RWPE2 (cell line): ENCODE results near the gene ANKRD42.

Experiments
- ATAC-seq: fragments of 200-7000 bp; cut with Tn5 transposase; 3 replicates; pipeline ENCODE4 v1.9.1; 2021; ENCODE audit warnings: low read depth
- DNase-seq: peaks from one replicate; pipeline ENCODE4 v3.0.0-alpha.2; 2020; ENCODE audit warnings: low spot score
- H3K27ac ChIP-seq: fragments of 450-650 bp; 2 replicates; pipeline ENCODE4 v1.5.1; 2017; ENCODE audit warnings: mild to moderate bottlenecking; ENCODE audit not compliant: poor library complexity, severe bottlenecking
- H3K27me3 ChIP-seq: fragments of 250-450 bp; sonication (Bioruptor Pico); 2 replicates; pipeline ENCODE4 v1.5.1; 2021; ENCODE audit warnings: mild to moderate bottlenecking, moderate library complexity; ENCODE audit not compliant: insufficient read depth, poor library complexity, severe bottlenecking
- H3K36me3 ChIP-seq: fragments of 250-450 bp; sonication (Bioruptor Pico); 2 replicates; pipeline ENCODE4 v1.5.1; 2020; ENCODE audit warnings: low read depth, mild to moderate bottlenecking, moderate library complexity
- H3K4me1 ChIP-seq: fragments of 250-450 bp; sonication (Bioruptor Pico); 2 replicates; pipeline ENCODE4 v1.5.1; 2021; ENCODE audit warnings: mild to moderate bottlenecking, moderate library complexity; ENCODE audit not compliant: insufficient read depth, poor library complexity, severe bottlenecking
- H3K4me3 ChIP-seq: fragments of 250-450 bp; sonication (Bioruptor Pico); 2 replicates; pipeline ENCODE4 v1.5.1; 2021; ENCODE audit warnings: mild to moderate bottlenecking, moderate library complexity; ENCODE audit not compliant: severe bottlenecking
- H3K9me3 ChIP-seq: fragments of 250-450 bp; sonication (Bioruptor Pico); 2 replicates; pipeline ENCODE4 v1.5.1; 2021; ENCODE audit warnings: mild to moderate bottlenecking, moderate library complexity; ENCODE audit not compliant: severe bottlenecking
- TF ChIP-seq, protein P1 (sequence below): fragments of 450-650 bp; IDR thresholded peaks from one replicate; pipeline ENCODE4 v1.5.1; 2017; ENCODE audit warnings: mild to moderate bottlenecking, moderate library complexity; ENCODE audit not compliant: poor library complexity, severe bottlenecking

The ANKRD42 gene

DNA sequence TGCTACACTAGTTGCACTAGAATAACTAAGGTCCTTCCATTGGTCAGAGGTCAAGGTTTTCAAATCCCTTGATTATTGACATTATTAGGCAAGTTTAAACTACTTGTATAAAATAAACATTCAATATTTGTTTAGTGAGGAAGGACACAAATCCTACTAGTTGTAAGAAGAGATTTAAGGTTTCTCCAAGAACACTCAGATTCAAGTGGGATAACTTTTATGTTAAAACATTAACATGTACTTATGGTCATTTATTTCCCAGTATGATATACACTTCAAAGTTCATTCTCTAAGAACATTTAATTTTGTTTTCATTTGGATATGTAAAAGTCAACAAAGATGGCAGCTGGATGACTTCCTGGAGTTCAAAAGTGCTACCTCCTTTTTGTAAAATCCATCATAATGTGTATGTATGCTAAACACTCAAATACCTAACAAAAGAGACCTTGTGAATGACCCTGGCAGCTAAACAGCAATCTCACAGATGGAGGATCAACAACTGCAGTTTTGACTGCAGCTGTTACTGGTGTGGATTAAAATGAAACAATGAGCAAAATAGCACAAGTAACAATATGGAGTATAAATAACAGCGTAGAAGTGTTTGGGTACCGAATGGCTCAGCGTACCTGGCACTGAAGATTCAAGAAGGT, 91.1 kb downstream of the ANKRD42 start:
- H3K4me1 ChIP-seq: peaks cover 10% of the 10 kb centered on the region
- ATAC-seq: no peak
- no peaks in the 10 kb centered on the region for H3K27me3 ChIP-seq
- peak overlapping the region; percentile 73 for H3K27ac ChIP-seq
- H3K9me3 ChIP-seq: no peaks in the 10 kb centered on the region
- DNase-seq: no peak
- H3K36me3 ChIP-seq: peaks cover 16% of the 10 kb centered on the region
- peak overlapping the region; percentile 64 for H3K4me3 ChIP-seq
- TF ChIP-seq, protein P1, sequence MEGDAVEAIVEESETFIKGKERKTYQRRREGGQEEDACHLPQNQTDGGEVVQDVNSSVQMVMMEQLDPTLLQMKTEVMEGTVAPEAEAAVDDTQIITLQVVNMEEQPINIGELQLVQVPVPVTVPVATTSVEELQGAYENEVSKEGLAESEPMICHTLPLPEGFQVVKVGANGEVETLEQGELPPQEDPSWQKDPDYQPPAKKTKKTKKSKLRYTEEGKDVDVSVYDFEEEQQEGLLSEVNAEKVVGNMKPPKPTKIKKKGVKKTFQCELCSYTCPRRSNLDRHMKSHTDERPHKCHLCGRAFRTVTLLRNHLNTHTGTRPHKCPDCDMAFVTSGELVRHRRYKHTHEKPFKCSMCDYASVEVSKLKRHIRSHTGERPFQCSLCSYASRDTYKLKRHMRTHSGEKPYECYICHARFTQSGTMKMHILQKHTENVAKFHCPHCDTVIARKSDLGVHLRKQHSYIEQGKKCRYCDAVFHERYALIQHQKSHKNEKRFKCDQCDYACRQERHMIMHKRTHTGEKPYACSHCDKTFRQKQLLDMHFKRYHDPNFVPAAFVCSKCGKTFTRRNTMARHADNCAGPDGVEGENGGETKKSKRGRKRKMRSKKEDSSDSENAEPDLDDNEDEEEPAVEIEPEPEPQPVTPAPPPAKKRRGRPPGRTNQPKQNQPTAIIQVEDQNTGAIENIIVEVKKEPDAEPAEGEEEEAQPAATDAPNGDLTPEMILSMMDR: no peak

DNA sequence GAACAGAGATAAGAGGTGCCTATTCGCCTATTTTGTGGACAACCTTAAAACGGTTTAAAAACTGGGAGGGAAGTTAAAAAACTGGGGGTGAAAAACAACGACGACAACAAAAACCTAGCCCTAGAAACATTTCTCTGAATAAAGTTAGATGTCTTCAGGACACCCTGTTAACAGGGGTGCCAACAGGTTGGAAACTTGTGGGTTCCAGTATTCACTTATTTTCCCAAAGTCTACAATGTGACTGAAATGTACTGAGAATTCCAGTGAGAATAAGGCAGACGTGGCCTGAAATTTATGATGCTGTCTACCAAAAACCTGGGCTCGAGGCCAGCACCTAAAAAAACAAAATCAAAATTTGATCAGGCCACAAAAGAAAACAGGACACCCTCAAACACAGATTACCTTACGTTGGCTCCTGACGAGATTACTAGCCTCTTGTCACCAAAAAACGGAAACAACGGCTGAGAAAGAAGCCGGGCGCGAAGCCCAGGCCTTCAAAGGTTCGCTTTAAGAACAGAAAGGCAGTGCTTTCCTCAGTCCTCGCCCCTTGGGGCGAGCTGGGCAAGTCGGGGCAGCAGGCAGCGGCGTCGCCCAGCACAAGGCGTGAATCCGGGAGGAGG, 91.7 kb downstream of the ANKRD42 start:
- H3K9me3 ChIP-seq: no peaks in the 10 kb centered on the region

DNA sequence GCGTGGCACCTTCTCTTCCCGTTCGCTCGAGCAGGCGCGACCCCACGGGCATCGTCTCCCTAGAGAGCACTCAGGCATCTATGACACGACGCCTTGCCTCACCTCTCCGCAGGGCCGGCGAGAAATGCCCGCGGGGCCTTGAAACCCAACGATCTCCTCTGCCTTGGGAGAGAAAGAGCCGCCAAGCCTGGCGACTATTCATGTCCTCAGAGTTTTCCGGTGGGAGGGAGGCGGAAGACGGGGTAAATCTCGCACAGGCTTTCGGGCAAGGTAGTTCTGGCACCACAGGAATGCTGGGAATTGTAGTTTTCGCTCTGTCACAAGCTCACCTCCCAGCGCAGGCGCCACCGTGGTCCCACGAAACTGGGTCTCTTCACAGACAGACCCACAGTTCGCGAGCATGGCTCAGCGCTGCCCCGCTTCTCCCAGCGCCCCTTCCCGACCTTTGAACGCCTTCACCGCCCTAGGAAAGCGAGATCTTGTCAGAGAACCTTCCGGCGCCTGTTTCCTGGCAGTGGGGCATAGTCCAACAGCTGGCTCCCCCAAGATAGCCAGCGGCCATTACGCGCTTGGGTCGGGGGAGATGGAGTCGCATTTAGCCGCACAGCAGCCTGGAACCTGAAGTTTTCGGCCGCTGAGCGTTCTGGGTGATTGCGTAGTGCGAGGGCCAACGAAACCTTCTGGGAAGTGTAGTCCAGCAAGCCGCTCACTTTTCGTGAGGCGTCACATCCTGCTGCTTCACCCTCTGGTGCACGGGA, 92.4 kb downstream of the ANKRD42 start, which contains the start of gene CCDC90B:
Gene CCDC90B, minus strand, starts transcription at position 597 of the 758 bp plus-strand sequence. Its CDS starts 395 bp downstream, at position 202.
- DNase-seq (peak; percentile 94), ATAC-seq (peak; percentile 90)
- H3K4me1 ChIP-seq: peaks cover 10% of the 10 kb centered on the region
- TF ChIP-seq, protein P1: peak; percentile 77
- peak within 1 kb of the TSS; percentile 64 for H3K4me3 ChIP-seq
- H3K9me3 ChIP-seq: no peaks in the 10 kb centered on the region
- H3K27ac ChIP-seq: peak within 1 kb of the TSS; percentile 73
- no peaks in the 10 kb centered on the region for H3K27me3 ChIP-seq
- peaks cover 5% of the 10 kb centered on the region; the same call in 1 of the 2 replicates for H3K36me3 ChIP-seq

More for the DNA sequence above, 91.7 kb downstream of the ANKRD42 start:
- peaks cover 9% of the 10 kb centered on the region; the same call in 1 of the 2 replicates for H3K36me3 ChIP-seq
- H3K27me3 ChIP-seq: no peaks in the 10 kb centered on the region
- peaks cover 10% of the 10 kb centered on the region for H3K4me1 ChIP-seq
- no peak for DNase-seq
- peak overlapping the region; percentile 64 for H3K4me3 ChIP-seq
- TF ChIP-seq, protein P1: no peak
- no peak for ATAC-seq
- H3K27ac ChIP-seq: peak overlapping the region; percentile 73

DNA sequence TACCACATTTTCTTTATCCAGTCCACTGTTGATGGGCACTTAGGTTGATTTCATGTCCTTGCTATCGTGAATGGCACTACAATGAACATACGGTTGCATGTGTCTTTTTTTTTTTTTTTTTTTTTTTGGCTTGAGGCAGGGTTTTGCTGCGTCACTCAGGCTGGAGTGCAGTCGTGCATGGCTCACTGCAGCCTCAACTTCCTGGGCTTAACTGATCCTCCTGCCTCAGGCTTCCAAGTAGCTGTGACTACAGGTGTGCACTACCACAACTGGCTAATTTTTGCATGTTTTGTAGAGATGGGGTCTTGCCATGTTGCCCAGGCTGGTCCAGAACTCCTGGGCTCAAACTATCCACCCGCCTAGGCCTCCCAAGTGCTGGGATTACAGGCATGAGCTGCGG, 94.1 kb downstream of the ANKRD42 start:
- H3K36me3 ChIP-seq: no peaks in the 10 kb centered on the region
- ATAC-seq: no peak
- H3K4me1 ChIP-seq: peaks cover 10% of the 10 kb centered on the region
- no peak overlapping the region for H3K4me3 ChIP-seq
- TF ChIP-seq, protein P1: no peak
- H3K27ac ChIP-seq: no peak overlapping the region
- no peaks in the 10 kb centered on the region for H3K27me3 ChIP-seq
- no peak for DNase-seq
- H3K9me3 ChIP-seq: no peaks in the 10 kb centered on the region
